Ovary (tissue), 3 donors: ENCODE data around the gene LRMDA.

Experiments used
- EP300 ChIP-seq: sonication (generic); formaldehyde crosslinking; IDR thresholded peaks from one replicate; pipeline ENCODE4 v1.6.1; 2017; ENCODE audit warnings: antibody characterized with exemption
- POLR2A ChIP-seq: fragments of 450-650 bp; IDR thresholded peaks from one replicate; pipeline ENCODE4 v1.6.1; 2017; ENCODE audit warnings: antibody characterized with exemption, mild to moderate bottlenecking, moderate library complexity
- TF ChIP-seq, protein P1 (sequence below), 3 donors: fragments of 450-650 bp in 2 of 3; fragments of 200-600 bp in 1 of 3; IDR thresholded peaks; one replicate each; pipeline versions ENCODE4 v1.5.1 to v1.8.0; 2016 to 2022; ENCODE audit warnings: antibody characterized with exemption in 3 of 3, mild to moderate bottlenecking in 1 of 3
- donor health status: DM: no; HTN: no; CAD: no.

GRCh38 chr10:76577455-76577854 lies 1146.0 kb downstream of the LRMDA start:
- TF ChIP-seq, protein P1, sequence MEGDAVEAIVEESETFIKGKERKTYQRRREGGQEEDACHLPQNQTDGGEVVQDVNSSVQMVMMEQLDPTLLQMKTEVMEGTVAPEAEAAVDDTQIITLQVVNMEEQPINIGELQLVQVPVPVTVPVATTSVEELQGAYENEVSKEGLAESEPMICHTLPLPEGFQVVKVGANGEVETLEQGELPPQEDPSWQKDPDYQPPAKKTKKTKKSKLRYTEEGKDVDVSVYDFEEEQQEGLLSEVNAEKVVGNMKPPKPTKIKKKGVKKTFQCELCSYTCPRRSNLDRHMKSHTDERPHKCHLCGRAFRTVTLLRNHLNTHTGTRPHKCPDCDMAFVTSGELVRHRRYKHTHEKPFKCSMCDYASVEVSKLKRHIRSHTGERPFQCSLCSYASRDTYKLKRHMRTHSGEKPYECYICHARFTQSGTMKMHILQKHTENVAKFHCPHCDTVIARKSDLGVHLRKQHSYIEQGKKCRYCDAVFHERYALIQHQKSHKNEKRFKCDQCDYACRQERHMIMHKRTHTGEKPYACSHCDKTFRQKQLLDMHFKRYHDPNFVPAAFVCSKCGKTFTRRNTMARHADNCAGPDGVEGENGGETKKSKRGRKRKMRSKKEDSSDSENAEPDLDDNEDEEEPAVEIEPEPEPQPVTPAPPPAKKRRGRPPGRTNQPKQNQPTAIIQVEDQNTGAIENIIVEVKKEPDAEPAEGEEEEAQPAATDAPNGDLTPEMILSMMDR (IDR thresholded peaks at IDR 0.05): no peak
- TF ChIP-seq POLR2A (no peak), EP300 (no peak)
